Measurements from ENCODE around the gene SOX15. TPM values are rescaled to one million over a fixed set of nuclear protein-coding genes. Genes with fewer than 3 reads are reported as not detected.

The SOX15 gene
- total and polyA plus RNA-seq, 2 of the 13 experiments (the other 11 are each of a cell fraction or from before 2014, with no cell fraction given), result 0.07 to 0.18 TPM

DNA sequence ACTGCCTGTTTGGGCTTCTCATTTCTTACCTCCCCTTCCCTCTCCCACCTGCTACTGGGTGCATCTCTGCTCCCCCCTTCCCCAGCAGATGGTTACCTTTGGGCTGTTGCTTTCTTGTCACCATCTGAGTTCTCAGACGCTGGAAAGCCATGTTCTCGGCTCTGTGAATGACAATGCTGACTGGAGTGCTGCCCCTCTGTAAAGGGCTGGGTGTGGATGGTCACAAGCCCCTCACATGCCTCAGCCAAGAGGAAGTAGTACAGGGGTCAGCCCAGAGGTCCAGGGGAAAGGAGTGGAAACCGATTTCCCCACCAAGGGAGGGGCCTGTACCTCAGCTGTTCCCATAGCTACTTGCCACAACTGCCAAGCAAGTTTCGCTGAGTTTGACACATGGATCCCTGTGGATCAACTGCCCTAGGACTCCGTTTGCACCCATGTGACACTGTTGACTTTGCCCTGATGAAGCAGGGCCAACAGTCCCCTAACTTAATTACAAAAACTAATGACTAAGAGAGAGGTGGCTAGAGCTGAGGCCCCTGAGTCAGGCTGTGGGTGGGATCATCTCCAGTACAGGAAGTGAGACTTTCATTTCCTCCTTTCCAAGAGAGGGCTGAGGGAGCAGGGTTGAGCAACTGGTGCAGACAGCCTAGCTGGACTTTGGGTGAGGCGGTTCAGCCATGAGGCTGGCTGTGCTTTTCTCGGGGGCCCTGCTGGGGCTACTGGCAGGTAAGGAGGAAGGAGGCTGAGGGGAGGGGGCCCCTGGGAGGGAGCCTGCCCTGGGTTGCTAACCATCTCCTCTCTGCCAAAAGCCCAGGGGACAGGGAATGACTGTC, 10.7 kb downstream of the SOX15 start, which contains the start of gene CD68 (continued):
- TF ChIP-seq, protein P1, sequence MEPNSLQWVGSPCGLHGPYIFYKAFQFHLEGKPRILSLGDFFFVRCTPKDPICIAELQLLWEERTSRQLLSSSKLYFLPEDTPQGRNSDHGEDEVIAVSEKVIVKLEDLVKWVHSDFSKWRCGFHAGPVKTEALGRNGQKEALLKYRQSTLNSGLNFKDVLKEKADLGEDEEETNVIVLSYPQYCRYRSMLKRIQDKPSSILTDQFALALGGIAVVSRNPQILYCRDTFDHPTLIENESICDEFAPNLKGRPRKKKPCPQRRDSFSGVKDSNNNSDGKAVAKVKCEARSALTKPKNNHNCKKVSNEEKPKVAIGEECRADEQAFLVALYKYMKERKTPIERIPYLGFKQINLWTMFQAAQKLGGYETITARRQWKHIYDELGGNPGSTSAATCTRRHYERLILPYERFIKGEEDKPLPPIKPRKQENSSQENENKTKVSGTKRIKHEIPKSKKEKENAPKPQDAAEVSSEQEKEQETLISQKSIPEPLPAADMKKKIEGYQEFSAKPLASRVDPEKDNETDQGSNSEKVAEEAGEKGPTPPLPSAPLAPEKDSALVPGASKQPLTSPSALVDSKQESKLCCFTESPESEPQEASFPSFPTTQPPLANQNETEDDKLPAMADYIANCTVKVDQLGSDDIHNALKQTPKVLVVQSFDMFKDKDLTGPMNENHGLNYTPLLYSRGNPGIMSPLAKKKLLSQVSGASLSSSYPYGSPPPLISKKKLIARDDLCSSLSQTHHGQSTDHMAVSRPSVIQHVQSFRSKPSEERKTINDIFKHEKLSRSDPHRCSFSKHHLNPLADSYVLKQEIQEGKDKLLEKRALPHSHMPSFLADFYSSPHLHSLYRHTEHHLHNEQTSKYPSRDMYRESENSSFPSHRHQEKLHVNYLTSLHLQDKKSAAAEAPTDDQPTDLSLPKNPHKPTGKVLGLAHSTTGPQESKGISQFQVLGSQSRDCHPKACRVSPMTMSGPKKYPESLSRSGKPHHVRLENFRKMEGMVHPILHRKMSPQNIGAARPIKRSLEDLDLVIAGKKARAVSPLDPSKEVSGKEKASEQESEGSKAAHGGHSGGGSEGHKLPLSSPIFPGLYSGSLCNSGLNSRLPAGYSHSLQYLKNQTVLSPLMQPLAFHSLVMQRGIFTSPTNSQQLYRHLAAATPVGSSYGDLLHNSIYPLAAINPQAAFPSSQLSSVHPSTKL (CRISPR knock-in tag; IDR thresholded peaks at IDR 0.05), result peak; percentile 34; the same call in 1 of the 2 replicates
- TF ChIP-seq ZNF274 (CRISPR knock-in tag; IDR thresholded peaks at IDR 0.05) (no peak; the same call in 1 of the 2 replicates), CHD2 (IDR thresholded peaks at IDR 0.05; ENCODE audit: low read depth, low read length) (peak; percentile 66), MED8 (CRISPR knock-in tag; IDR thresholded peaks at IDR 0.05; ENCODE audit: insufficient replicate concordance) (peak; percentile 74), ETV6 (CRISPR knock-in tag; conservative IDR thresholded peaks at IDR 0.05) (peak; percentile 49; the same call in 1 of the 2 replicates), DMAP1 (CRISPR knock-in tag; IDR thresholded peaks at IDR 0.05) (peak; percentile 53; the same call in 1 of the 2 replicates), ZSCAN31 (CRISPR knock-in tag; IDR thresholded peaks at IDR 0.05; ENCODE audit: low read depth) (no peak), EED (CRISPR knock-in tag; IDR thresholded peaks at IDR 0.05) (no peak), GABPB1 (CRISPR knock-in tag; IDR thresholded peaks at IDR 0.05) (peak; percentile 76), MXD4 (CRISPR knock-in tag; IDR thresholded peaks at IDR 0.05) (peak; percentile 70; the same call in 1 of the 2 replicates), ZNF260 (CRISPR knock-in tag; IDR thresholded peaks at IDR 0.05; ENCODE audit: borderline replicate concordance, low read depth) (no peak)
- TF ChIP-seq, protein P2, sequence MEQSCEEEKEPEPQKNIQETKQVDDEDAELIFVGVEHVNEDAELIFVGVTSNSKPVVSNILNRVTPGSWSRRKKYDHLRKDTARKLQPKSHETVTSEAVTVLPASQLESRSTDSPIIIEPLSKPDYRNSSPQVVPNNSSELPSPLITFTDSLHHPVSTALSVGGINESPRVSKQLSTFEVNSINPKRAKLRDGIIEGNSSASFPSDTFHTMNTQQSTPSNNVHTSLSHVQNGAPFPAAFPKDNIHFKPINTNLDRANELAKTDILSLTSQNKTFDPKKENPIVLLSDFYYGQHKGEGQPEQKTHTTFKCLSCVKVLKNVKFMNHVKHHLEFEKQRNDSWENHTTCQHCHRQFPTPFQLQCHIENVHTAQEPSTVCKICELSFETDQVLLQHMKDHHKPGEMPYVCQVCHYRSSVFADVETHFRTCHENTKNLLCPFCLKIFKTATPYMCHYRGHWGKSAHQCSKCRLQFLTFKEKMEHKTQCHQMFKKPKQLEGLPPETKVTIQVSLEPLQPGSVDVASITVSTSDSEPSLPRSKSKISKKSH (CRISPR knock-in tag; IDR thresholded peaks at IDR 0.05; ENCODE audit: borderline replicate concordance), result no peak
- TF ChIP-seq, protein P3, sequence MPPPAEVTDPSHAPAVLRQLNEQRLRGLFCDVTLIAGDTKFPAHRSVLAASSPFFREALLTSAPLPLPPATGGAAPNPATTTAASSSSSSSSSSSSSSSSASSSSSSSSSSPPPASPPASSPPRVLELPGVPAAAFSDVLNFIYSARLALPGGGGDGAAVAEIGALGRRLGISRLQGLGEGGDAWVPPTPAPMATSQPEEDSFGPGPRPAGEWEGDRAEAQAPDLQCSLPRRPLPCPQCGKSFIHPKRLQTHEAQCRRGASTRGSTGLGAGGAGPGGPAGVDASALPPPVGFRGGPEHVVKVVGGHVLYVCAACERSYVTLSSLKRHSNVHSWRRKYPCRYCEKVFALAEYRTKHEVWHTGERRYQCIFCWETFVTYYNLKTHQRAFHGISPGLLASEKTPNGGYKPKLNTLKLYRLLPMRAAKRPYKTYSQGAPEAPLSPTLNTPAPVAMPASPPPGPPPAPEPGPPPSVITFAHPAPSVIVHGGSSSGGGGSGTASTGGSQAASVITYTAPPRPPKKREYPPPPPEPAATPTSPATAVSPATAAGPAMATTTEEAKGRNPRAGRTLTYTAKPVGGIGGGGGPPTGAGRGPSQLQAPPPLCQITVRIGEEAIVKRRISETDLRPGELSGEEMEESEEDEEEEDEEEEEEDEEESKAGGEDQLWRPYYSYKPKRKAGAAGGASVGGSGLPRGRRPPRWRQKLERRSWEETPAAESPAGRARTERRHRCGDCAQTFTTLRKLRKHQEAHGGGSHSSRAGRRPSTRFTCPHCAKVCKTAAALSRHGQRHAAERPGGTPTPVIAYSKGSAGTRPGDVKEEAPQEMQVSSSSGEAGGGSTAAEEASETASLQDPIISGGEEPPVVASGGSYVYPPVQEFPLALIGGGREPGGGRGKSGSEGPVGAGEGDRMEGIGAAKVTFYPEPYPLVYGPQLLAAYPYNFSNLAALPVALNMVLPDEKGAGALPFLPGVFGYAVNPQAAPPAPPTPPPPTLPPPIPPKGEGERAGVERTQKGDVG (CRISPR knock-in tag; IDR thresholded peaks at IDR 0.05; ENCODE audit: borderline replicate concordance), result 0 out of 2 replicates have a peak, but pooled peaks have one; percentile 26
- TF ChIP-seq, protein P4, sequence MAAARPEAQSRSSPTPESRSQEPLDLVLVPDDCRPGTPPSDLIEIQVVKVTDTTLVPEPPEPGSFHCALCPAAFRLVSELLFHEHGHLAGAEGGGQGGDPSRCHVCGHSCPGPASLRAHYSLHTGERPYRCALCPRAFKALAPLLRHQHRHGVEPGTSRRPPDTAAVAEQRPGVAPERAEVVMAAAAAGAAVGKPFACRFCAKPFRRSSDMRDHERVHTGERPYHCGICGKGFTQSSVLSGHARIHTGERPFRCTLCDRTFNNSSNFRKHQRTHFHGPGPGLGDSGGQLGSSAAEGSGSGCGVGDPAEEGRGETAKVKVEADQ (CRISPR knock-in tag; IDR thresholded peaks at IDR 0.05; ENCODE audit: borderline replicate concordance), result 0 out of 2 replicates have a peak, but pooled peaks have one; percentile 30
- TF ChIP-seq, protein P5, sequence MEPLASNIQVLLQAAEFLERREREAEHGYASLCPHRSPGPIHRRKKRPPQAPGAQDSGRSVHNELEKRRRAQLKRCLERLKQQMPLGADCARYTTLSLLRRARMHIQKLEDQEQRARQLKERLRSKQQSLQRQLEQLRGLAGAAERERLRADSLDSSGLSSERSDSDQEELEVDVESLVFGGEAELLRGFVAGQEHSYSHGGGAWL (CRISPR knock-in tag; IDR thresholded peaks at IDR 0.05), result no peak; the same call in 1 of the 2 replicates
- TF ChIP-seq, protein P6, sequence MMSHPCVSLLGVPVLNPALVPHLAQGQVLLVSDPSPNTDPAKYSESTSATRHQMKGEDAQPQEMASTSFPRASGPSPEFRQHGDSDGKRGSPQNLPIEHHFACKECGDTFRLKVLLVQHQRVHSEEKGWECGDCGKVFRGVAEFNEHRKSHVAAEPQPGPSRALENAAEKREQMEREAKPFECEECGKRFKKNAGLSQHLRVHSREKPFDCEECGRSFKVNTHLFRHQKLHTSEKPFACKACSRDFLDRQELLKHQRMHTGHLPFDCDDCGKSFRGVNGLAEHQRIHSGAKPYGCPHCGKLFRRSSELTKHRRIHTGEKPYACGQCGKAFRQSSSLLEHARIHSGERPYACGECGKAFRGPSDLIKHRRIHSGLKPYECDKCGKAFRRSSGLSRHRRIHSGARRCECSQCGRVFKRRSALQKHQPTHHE (CRISPR knock-in tag; IDR thresholded peaks at IDR 0.05; ENCODE audit: borderline replicate concordance), result 0 out of 2 replicates have a peak, but pooled peaks have one; percentile 75

Measured in HepG2 (cell line).